GM12891 (cell line): ENCODE results near the gene CRYZL1.

Experiments used
- PAX5 ChIP-seq: IDR thresholded peaks from 2 replicates; pipeline ENCODE4 v1.6.1; 2011; ENCODE audit warnings: low read length, moderate library complexity, mild to moderate bottlenecking; ENCODE audit not compliant: insufficient read depth, severe bottlenecking
- POLR2A ChIP-seq: IDR thresholded peaks from 2 replicates; pipeline ENCODE4 v1.6.1; 2011; ENCODE audit warnings: low read depth, low read length, control low read depth
- POLR2AphosphoS5 ChIP-seq: IDR thresholded peaks from 2 replicates; pipeline ENCODE4 v1.6.1; 2011; ENCODE audit warnings: low read depth, low read length, control low read depth
- SPI1 ChIP-seq: IDR thresholded peaks from 2 replicates; pipeline ENCODE4 v1.6.1; 2011; ENCODE audit warnings: low read depth, low read length, control low read depth
- TAF1 ChIP-seq: IDR thresholded peaks from 2 replicates; pipeline ENCODE4 v1.6.1; 2011; ENCODE audit warnings: low read depth, low read length, control low read depth

GRCh38 chr21:33648555-33648954 is 7.0 kb upstream of the CRYZL1 start:
- TF ChIP-seq POLR2A, result no peak
- TF ChIP-seq POLR2AphosphoS5, result no peak
- no peak for TF ChIP-seq TAF1
- no peak for TF ChIP-seq PAX5
- no peak for TF ChIP-seq SPI1
